Kidney (tissue), 14 donors: ENCODE data around the gene GIPC2. TPM values are rescaled to one million over a fixed set of nuclear protein-coding genes. Genes with fewer than 3 reads are reported as not detected.
"Not testable (repeated sequence)": the region's sequence is repeated elsewhere in the genome, so short reads cannot be mapped to it uniquely, and the experiment has no call there.

ENCODE experiments used
- DNase-seq, 5 donors: peaks; one replicate each; pipeline ENCODE4 v3.0.0-alpha.2; 2013 to 2020
- FAIRE-seq: peaks from 2 replicates; lab custom pipeline; 2012; peaks lifted over from hg19 to GRCh38; lab: Jason Lieb, UNC
- H3K27ac ChIP-seq, 2 donors: one replicate each; pipeline ENCODE4 v1.7.0; 2013; ENCODE audit warnings: low read depth in 2 of 2, low read length in 2 of 2, inconsistent platforms in 1 of 2
- H3K27me3 ChIP-seq: one replicate; pipeline ENCODE4 v1.7.1; 2013; ENCODE audit warnings: low read length, inconsistent platforms; ENCODE audit not compliant: control insufficient read depth, insufficient read depth
- H3K36me3 ChIP-seq, 3 donors: one replicate each; pipeline versions ENCODE4 v1.7.0 to v1.7.1; 2013; ENCODE audit warnings: low read length in 3 of 3, control low read depth in 1 of 3, inconsistent platforms in 1 of 3; ENCODE audit not compliant: insufficient read depth in 3 of 3, control insufficient read depth in 2 of 3
- H3K4me1 ChIP-seq, 3 donors: one replicate each; pipeline versions ENCODE4 v1.7.0 to v1.7.1; 2013; ENCODE audit warnings: low read length in 3 of 3, inconsistent platforms in 1 of 3, low read depth in 1 of 3; ENCODE audit not compliant: control insufficient read depth in 2 of 3, insufficient read depth in 2 of 3
- H3K4me3 ChIP-seq, 3 donors: one replicate each; pipeline versions ENCODE4 v1.7.0 to v1.8.1; 2013; ENCODE audit warnings: low read length in 3 of 3, control low read depth in 1 of 3, inconsistent platforms in 1 of 3
- H3K9ac ChIP-seq, 3 donors: one replicate each; pipeline versions ENCODE4 v1.7.0 to v1.7.1; 2013; ENCODE audit warnings: low read length in 3 of 3, control low read depth in 1 of 3, inconsistent platforms in 1 of 3
- H3K9me3 ChIP-seq, 3 donors: one replicate each; pipeline versions ENCODE4 v1.7.0 to v1.7.1; 2013; ENCODE audit warnings: low read length in 3 of 3, control low read depth in 1 of 3, inconsistent platforms in 1 of 3; ENCODE audit not compliant: control insufficient read depth in 2 of 3, insufficient read depth in 1 of 3
- CTCF ChIP-seq: IDR thresholded peaks from 3 replicates; pipeline ENCODE4 v1.5.1; 2012; ENCODE audit warnings: mild to moderate bottlenecking, moderate library complexity, borderline replicate concordance; ENCODE audit not compliant: insufficient read depth; ENCODE audit errors: extremely low read depth
- intact Hi-C: fragments of 100-400 bp; cut with DNase I; formaldehyde crosslinking; loops from one replicate; pipeline ENCODE4 v1.11.1; 2022
- polyA plus RNA-seq: library from polyadenylated mRNA; stranded (reverse); fragments of 350-450 nt; fragmentation: Illumina TruSeq; extraction: RNeasy Lipid Tissue Mini Kit (QIAGEN cat#74804); gene quantifications from one replicate; pipeline ENCODE4 v1.2.3, GENCODE V29; 2014; ENCODE audit warnings: low read depth, low replicate concordance; ENCODE audit not compliant: insufficient read depth
- total RNA-seq: library from RNA; stranded (reverse); fragmentation: NEBNext Ultra II Directional; extraction: Animal tissue kit (Norgen Biotek cat#: 25700); gene quantifications from one replicate; pipeline ENCODE4 v1.2.1, GENCODE V29; 2021
- donor health status: control.
- donor health status: control.
- donor health status: control.
- donor health status: control.
- donor health status: control.
- donor health status: DM: yes; HTN: yes; CAD: no.
- donor health status: Normal renal cell carcinoma (clear cell type).

GIPC2 gene
- total and polyA plus RNA-seq, 2 donors from 2014 or later, result 10.7 to 20.3 TPM

- DNase-seq (no peak), FAIRE-seq (no peak)
- no peak overlapping the region for H3K27ac ChIP-seq
- TF ChIP-seq CTCF, result no peak
- H3K9ac ChIP-seq, result no peak overlapping the region
- peaks cover 0 to 11% (median 0%) of the 10 kb centered on the region in 3 donors for H3K4me1 ChIP-seq
- intact Hi-C loops, result no loop called here
- H3K27me3 ChIP-seq, result no peaks in the 10 kb centered on the region
- H3K9me3 ChIP-seq, result no peaks in the 10 kb centered on the region
- H3K4me3 ChIP-seq, result no peak overlapping the region
- H3K36me3 ChIP-seq, result peaks cover 0 to 13% (median 0%) of the 10 kb centered on the region in 3 donors
Measured at GRCh38 chr1:78015148-78015547, 30.6 kb upstream of the GIPC2 start.

- Histone ChIP-seq H3K4me3 (no peak overlapping the region), H3K36me3 (peaks cover 0 to 10% (median 0%) of the 10 kb centered on the region in 3 donors), H3K9ac (no peak overlapping the region), H3K4me1 (no peaks in the 10 kb centered on the region), H3K9me3 (no peaks in the 10 kb centered on the region), H3K27me3 (no peaks in the 10 kb centered on the region), H3K27ac (no peak overlapping the region)
- FAIRE-seq, result no peak
- no peak for DNase-seq
- intact Hi-C loops, result no loop called here
- TF ChIP-seq CTCF, result no peak
Measured at GRCh38 chr1:78019024-78019423, 26.7 kb upstream of the GIPC2 start.

- H3K4me1 ChIP-seq, H3K9me3 ChIP-seq, H3K27ac ChIP-seq, H3K27me3 ChIP-seq, H3K4me3 ChIP-seq, DNase-seq, intact Hi-C loops, H3K9ac ChIP-seq, FAIRE-seq, H3K36me3 ChIP-seq: not testable (repeated sequence)
Measured at GRCh38 chr1:78021134-78021533, 24.6 kb upstream of the GIPC2 start.

- no peaks in the 10 kb centered on the region for H3K4me1 ChIP-seq
- DNase-seq (no peak), FAIRE-seq (no peak)
- no peaks in the 10 kb centered on the region for H3K36me3 ChIP-seq
- H3K9ac ChIP-seq, result no peak overlapping the region
- H3K27me3 ChIP-seq, result no peaks in the 10 kb centered on the region
- H3K9me3 ChIP-seq, result no peaks in the 10 kb centered on the region
- H3K27ac ChIP-seq, result no peak overlapping the region
- intact Hi-C loops, result no loop called here
- no peak overlapping the region for H3K4me3 ChIP-seq
- TF ChIP-seq CTCF, result no peak
Measured at GRCh38 chr1:78029793-78030192, 16.0 kb upstream of the GIPC2 start.
